ENCODE data around the gene SH3RF3. TPM values are rescaled to one million over a fixed set of nuclear protein-coding genes. Genes with fewer than 3 reads are reported as not detected.
A peak's percentile ranks its signal among the peaks of the same experiment; 100 is the strongest.

SH3RF3 gene
- total RNA-seq, 2 experiments from 2014 or later = 0.31 to 0.36 TPM

DNA sequence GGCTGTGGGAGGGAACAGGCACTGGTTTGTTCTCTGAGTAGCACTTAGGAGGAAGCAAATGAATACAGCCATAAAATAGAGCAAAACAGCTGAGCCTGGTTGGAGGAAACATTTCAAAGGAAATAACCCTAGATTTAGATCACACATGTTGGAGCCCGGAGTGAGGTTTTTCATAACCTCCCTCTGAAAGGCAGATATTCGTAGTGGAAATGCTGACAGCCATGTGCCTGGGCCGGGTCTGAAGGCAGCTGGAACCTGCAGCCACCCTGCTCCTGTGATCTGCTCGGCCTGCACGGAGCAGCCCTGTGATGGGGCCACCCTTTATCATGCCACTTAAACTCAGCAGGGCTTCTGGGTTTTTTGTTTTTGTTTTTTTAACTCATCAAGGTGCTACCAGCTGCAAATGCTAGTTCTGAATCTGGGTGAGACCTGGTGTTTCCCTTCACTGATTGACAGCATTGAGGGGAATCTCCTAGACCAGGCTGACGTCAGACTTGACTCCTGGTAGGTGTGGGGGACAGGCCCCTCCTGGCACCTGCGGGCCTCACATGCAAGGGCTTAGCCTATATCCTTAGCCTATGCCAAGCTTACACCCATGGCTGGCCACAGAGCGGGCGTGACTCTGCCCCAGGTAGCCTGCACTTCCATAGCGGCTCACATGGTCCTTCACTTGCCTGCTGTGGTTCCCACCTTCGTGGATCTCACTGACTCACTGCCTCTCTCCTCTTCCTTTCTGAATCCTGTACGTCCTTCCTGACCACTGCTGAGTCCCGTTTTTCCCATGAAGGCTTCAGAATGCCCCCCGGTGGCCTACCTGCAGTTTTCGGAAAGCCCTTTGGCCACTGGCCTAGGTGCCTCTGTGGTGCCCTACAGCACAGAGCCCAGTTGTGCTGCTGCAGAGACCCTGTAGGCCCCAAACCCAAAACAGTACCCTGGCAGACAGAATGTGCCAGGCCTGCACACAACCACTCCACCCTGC, 267.5 kb downstream of the SH3RF3 start:
- ATAC-seq (ENCODE audit: low read depth) (no peak), DNase-seq (no peak)
- no peaks in the 10 kb centered on the region for H3K9me3 Mint-ChIP-seq
- H3K4me3 Mint-ChIP-seq = no peak overlapping the region
- peaks cover 9% of the 10 kb centered on the region for H3K4me1 Mint-ChIP-seq
- no peaks in the 10 kb centered on the region for H3K36me3 Mint-ChIP-seq
- POLR2A ChIA-PET = no interaction called here
- no peaks in the 10 kb centered on the region for H3K27me3 Mint-ChIP-seq
- no peak overlapping the region for H3K27ac Mint-ChIP-seq

DNA sequence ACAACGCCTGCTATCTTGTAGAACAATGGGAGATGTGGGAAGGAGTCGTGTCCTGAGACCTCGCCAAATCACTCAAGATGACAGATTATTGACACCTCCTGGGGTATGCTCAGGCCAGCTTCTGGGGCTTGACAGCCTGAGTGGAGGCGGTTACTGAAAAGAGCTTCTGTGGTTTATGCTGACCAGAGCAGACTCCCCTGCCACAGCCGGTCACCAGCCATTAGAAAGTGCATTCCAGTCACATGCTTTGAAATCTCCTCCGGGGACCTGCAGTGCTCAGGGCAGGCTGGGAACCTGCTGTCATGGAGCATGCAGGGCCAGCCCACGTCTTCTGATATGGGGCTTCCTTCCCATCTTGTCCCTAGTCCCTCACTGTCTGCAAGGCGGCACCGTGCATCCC, 268.9 kb downstream of the SH3RF3 start:
- H3K9me3 Mint-ChIP-seq = no peaks in the 10 kb centered on the region

DNA sequence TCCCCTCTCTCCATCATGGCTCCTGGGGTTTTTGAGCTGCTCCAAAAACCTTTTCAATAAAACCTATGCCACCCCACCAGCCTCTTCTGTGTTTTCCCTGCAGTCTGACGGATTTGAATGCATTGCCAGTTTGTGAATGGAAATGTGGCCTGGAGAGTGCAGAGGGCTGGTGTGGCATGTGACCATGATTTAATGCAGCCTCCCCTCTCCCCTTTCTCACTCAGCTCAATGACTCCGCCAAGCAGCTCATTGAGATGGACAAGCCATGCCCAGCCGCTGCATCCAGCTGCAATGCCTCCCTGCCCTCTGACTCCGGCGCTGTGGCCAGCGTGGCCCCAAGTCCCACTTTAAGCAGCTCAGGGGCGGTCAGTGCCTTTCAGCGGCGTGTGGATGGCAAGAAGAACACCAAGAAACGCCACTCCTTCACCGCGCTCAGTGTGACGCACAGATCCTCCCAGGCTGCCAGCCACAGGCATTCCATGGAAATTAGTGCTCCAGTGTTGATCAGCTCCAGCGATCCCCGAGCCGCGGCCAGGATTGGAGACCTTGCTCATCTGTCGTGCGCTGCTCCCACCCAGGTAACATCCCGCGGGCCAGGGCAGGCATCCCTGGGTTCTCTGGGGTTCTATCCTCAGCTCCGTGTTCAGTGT, 269.5 kb downstream of the SH3RF3 start:
- H3K36me3 Mint-ChIP-seq = no peaks in the 10 kb centered on the region
- H3K4me1 Mint-ChIP-seq = peaks cover 17% of the 10 kb centered on the region
- DNase-seq (no peak), ATAC-seq (ENCODE audit: low read depth) (no peak)
- H3K27ac Mint-ChIP-seq = no peak overlapping the region
- no peaks in the 10 kb centered on the region for H3K27me3 Mint-ChIP-seq
- no peaks in the 10 kb centered on the region for H3K9me3 Mint-ChIP-seq
- POLR2A ChIA-PET = no interaction called here
- H3K4me3 Mint-ChIP-seq = no peak overlapping the region

More for the DNA sequence above, 268.9 kb downstream of the SH3RF3 start:
- Mint-ChIP-seq H3K27ac (no peak overlapping the region), H3K36me3 (no peaks in the 10 kb centered on the region), H3K4me3 (no peak overlapping the region), H3K4me1 (peaks cover 12% of the 10 kb centered on the region), H3K27me3 (no peaks in the 10 kb centered on the region)
- POLR2A ChIA-PET = no interaction called here
- ATAC-seq (ENCODE audit: low read depth) (no peak), DNase-seq (no peak)

DNA sequence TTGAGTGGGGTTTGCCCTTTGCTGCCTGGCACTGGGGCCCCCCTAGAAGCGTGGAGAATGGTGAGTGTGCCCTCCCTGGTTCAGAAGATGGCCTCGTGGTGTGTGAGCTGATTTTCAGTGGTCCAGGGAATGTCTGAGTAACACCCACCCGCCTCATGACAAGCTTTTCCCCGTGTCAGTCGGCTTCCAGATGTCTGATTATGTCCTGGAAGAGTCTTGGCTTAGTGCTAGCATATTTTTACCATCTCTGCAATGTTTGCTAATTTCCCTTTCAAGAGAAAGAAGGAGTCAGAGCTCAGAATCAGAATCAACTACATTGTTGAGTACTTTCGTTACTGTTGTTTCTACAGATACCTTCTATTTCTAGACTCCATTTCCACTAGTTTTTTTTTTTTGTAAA, 270.1 kb downstream of the SH3RF3 start:
- H3K4me3 Mint-ChIP-seq = no peak overlapping the region
- peaks cover 17% of the 10 kb centered on the region for H3K4me1 Mint-ChIP-seq
- no peaks in the 10 kb centered on the region for H3K9me3 Mint-ChIP-seq
- no peak for DNase-seq
- no peaks in the 10 kb centered on the region for H3K36me3 Mint-ChIP-seq
- ATAC-seq (ENCODE audit: low read depth) = no peak
- no peak overlapping the region for H3K27ac Mint-ChIP-seq
- no peaks in the 10 kb centered on the region for H3K27me3 Mint-ChIP-seq
- POLR2A ChIA-PET = no interaction called here

DNA sequence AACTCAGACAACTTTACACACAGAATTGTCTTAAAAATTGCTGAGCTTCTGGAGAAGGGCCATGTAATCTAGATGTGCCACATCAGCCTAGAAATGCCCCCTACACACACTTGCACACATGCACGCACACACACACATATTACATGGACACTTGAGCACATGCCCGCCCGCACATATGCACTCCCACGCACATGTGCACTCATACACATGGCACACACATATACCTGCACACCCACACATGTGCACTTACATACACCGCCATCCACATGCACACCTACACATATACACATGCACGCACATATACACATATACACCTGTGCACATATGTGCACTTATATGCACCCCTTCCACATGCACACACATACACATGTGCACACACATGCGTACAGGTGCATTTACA, 271.1 kb downstream of the SH3RF3 start:
- DNase-seq = no peak
- no peak for ATAC-seq (ENCODE audit: low read depth)
- peaks cover 17% of the 10 kb centered on the region for H3K4me1 Mint-ChIP-seq
- no peaks in the 10 kb centered on the region for H3K9me3 Mint-ChIP-seq
- POLR2A ChIA-PET = no interaction called here
- H3K36me3 Mint-ChIP-seq = no peaks in the 10 kb centered on the region
- H3K27ac Mint-ChIP-seq = no peak overlapping the region
- no peaks in the 10 kb centered on the region for H3K27me3 Mint-ChIP-seq
- H3K4me3 Mint-ChIP-seq = no peak overlapping the region

DNA sequence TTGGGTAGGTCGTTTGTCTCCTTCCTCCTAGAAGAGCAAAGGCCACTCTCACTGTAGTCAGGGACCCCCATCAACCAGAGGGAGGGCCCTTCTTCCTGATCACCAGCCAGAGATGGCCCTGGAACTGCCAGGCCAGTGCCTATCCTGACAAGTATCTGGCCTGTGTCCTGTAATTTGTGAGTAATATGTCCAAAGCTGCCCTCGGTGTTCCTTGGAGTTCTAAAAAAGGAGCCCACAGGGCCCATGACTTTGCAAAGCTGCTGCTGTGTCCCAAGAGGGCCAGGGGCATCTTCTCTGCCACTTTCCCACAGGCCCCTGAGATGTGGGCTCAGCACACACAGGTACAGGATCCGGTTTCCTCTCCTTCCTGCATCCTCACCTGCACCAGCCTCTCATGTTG, 272.4 kb downstream of the SH3RF3 start:
- H3K27ac Mint-ChIP-seq = no peak overlapping the region
- H3K4me1 Mint-ChIP-seq = peaks cover 17% of the 10 kb centered on the region
- no peak for ATAC-seq (ENCODE audit: low read depth)
- H3K9me3 Mint-ChIP-seq = no peaks in the 10 kb centered on the region
- H3K4me3 Mint-ChIP-seq = no peak overlapping the region
- DNase-seq = no peak
- H3K36me3 Mint-ChIP-seq = no peaks in the 10 kb centered on the region
- POLR2A ChIA-PET = no interaction called here
- H3K27me3 Mint-ChIP-seq = no peaks in the 10 kb centered on the region

DNA sequence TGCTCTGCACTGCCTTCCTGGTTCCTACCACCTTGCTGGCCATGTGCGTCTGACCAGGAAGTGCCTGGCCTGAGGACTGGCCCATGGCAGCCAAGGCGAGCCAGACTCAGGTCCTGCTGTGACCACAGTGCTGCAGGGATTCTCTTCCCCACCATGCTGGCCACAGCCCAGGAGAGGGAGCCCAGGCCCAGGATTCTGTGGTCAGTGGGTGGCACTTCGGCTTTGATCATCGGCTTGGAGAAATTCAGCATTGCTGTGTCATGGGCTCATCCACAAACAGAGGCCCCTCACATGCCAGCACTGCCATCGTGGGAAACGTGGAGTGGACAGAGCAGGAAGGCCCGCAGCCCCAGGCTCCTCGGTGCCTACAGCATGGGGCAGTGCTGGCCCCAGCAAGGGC, 273.2 kb downstream of the SH3RF3 start:
- Mint-ChIP-seq H3K4me1 (peaks cover 14% of the 10 kb centered on the region), H3K27ac (no peak overlapping the region), H3K9me3 (no peaks in the 10 kb centered on the region), H3K27me3 (no peaks in the 10 kb centered on the region), H3K36me3 (no peaks in the 10 kb centered on the region), H3K4me3 (no peak overlapping the region)
- ATAC-seq (ENCODE audit: low read depth) (no peak), DNase-seq (no peak)
- POLR2A ChIA-PET = no interaction called here

DNA sequence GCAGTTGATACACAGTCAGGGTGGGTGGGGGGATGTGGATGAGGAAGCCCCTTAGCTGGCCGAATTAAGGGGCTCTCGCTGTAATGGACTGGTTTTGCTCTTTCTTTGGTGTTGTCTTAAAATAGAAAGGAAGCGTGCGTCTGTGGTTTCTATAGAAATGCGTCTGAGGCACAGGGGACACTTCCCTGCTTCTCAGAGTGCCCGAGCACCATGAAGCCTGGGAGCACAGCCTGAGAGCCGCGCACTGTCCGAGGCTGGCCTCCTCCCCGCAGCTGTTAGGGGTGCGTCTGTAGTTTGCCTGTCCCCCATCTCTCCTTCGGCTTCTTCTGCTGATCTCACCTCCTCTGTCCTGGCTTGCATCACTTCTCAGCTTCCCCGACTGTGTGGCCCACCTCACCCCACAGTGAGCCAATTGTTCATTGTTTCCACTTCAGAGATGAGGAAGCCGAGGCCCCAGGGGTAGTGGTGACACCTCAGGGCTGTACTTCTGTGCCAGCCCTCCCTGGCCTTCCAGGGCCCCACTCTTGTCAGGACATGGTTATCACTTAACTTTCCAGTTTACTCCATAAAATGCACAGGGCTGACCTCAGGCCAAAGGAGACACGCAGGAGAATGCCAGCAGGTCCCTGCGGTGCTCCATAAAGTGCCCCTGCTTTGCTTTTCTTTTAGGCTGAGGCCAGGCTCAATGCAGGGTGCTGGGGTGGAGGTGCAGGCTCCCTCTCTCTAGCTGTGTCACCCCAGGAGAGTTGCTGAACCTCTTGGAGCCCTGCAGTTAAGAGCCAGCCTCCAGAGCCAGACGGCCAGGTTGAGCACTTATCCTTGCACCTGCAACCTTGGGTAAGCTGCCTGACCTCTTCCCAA, 274.2 kb downstream of the SH3RF3 start:
- peaks cover 8% of the 10 kb centered on the region for H3K4me1 Mint-ChIP-seq
- ATAC-seq (ENCODE audit: low read depth) (peak; percentile 21), DNase-seq (no peak)
- H3K36me3 Mint-ChIP-seq = no peaks in the 10 kb centered on the region
- H3K27me3 Mint-ChIP-seq = no peaks in the 10 kb centered on the region
- no peak overlapping the region for H3K27ac Mint-ChIP-seq
- H3K4me3 Mint-ChIP-seq = no peak overlapping the region
- POLR2A ChIA-PET = no interaction called here
- no peaks in the 10 kb centered on the region for H3K9me3 Mint-ChIP-seq

DNA sequence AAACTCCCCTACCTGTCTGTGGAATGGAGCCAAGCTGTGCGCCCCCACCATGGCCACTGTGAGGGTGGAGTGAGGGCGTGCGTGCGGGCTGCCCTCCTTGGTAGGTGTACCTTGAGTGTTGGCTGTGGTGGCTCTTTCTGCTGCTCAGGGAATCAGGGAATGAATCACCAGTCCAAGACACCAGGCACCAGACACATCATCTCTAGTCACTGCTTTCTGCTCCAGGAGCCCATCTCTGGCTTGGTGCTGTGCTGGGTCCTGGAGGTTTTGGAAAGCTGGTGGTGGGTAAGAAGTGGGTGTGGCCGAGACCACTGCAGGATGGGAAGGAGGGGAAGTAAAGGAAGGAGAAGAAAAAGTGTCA, 274.8 kb downstream of the SH3RF3 start:
- DNase-seq = no peak
- no peak overlapping the region for H3K27ac Mint-ChIP-seq
- no peak overlapping the region for H3K4me3 Mint-ChIP-seq
- H3K4me1 Mint-ChIP-seq = peaks cover 8% of the 10 kb centered on the region
- ATAC-seq (ENCODE audit: low read depth) = no peak
- POLR2A ChIA-PET = no interaction called here
- no peaks in the 10 kb centered on the region for H3K36me3 Mint-ChIP-seq
- H3K27me3 Mint-ChIP-seq = no peaks in the 10 kb centered on the region
- no peaks in the 10 kb centered on the region for H3K9me3 Mint-ChIP-seq

DNA sequence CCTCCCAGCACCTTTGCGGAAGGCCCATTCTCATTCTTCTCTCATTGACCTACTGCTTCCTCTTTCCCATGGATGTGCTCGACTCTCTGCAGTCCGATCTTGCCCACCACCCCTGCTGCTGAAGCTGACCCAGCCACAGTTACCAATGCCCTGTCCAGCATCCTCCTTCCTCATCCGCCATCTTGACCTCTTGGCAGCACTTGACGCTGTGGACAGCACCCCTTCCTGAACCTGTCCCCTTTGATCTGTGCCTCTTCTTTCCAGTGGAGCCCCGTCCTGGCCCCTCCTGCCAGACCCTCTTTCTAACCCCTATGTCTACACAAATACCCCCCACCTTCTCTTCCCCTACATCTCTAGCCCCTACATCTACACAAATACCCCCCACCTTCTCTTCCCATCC, 275.7 kb downstream of the SH3RF3 start:
- no peaks in the 10 kb centered on the region for H3K9me3 Mint-ChIP-seq
- no peaks in the 10 kb centered on the region for H3K36me3 Mint-ChIP-seq
- ATAC-seq (ENCODE audit: low read depth) (no peak), DNase-seq (no peak)
- H3K27me3 Mint-ChIP-seq = no peaks in the 10 kb centered on the region
- no peak overlapping the region for H3K4me3 Mint-ChIP-seq
- H3K4me1 Mint-ChIP-seq = peaks cover 8% of the 10 kb centered on the region
- POLR2A ChIA-PET = no interaction called here
- H3K27ac Mint-ChIP-seq = no peak overlapping the region

DNA sequence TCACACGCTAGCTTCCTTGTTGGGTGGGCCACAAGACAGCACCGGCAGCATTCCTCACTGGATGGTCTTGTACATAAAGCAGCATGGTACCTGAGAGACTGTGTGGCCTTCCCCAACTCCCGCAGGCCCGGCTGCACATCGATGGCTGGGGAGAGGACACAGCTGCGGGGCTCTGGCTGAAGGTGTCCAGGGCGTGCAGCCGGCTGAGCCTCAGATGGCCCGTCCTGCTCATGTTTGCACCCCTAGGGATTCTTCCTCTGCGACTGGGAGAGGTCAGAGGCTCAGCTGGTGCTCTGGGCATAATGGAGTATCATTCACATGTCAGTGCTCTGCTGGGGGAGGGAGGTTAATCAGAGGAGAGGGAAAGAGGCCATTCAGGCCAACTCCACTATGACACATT, 276.9 kb downstream of the SH3RF3 start:
- Mint-ChIP-seq H3K27me3 (no peaks in the 10 kb centered on the region), H3K4me3 (no peak overlapping the region), H3K4me1 (peaks cover 8% of the 10 kb centered on the region), H3K27ac (no peak overlapping the region), H3K36me3 (no peaks in the 10 kb centered on the region), H3K9me3 (no peaks in the 10 kb centered on the region)
- POLR2A ChIA-PET = no interaction called here
- no peak for DNase-seq
- no peak for ATAC-seq (ENCODE audit: low read depth)

DNA sequence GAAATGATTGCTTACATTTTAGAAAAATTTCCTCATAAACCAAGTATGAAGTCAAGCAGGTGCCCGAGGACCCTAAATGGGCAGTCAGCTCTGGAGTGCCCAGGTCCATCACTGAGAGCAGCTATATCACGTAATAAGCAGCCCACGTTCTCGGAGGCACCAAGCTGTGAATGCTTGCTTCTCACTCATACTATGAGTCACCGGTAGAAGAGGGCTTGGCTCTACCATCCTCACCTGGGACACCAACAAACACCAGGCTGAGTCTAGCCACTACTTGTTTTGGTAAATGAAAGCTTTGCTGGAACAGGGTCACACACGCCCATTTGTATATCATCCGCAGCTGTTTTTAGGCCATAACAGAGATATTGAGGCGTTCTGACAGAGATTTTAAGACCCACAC, 277.3 kb downstream of the SH3RF3 start:
- Mint-ChIP-seq H3K9me3 (no peaks in the 10 kb centered on the region), H3K4me1 (peaks cover 8% of the 10 kb centered on the region), H3K27me3 (no peaks in the 10 kb centered on the region), H3K36me3 (no peaks in the 10 kb centered on the region), H3K27ac (no peak overlapping the region), H3K4me3 (no peak overlapping the region)
- no peak for ATAC-seq (ENCODE audit: low read depth)
- POLR2A ChIA-PET = no interaction called here
- DNase-seq = no peak

DNA sequence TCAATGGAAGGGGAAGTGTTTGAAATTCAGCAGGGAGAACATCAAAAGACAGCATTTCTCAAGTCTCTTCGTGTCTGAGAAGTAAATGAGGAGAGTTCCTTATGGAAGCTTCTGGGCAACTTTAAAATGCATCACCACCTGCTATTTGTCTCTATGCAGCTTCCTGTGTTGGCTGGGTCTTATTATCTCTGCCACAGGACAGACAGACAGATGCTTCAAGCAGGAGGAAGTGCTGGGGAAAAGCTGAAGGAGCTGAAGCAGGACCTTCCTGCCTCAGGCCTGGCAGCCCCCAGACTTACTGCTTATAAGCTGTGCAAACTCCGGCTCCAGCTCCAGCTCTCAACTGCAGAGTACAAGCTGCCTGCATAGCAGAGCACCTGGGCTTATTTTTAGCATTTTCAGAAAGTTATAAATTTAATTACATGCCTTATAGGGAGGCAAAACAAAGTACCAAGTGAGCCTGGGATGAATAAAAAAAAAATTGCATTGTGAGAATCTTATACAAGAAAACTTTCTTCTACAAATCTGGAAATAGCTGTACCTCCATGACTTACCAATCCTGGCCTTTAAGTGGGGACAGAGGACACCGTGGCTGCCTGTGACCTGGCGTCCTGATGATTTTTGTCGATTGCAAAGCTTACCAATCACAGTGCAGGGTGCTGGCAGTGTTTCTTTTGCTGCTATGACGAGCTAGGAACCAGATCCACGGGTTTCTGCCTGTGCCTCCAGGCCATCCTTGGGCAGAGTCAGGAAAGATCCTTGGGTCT, 278.5 kb downstream of the SH3RF3 start:
- Mint-ChIP-seq H3K4me1 (peaks cover 8% of the 10 kb centered on the region), H3K36me3 (no peaks in the 10 kb centered on the region), H3K27me3 (no peaks in the 10 kb centered on the region), H3K4me3 (no peak overlapping the region), H3K27ac (no peak overlapping the region), H3K9me3 (no peaks in the 10 kb centered on the region)
- POLR2A ChIA-PET = no interaction called here
- no peak for DNase-seq
- ATAC-seq (ENCODE audit: low read depth) = no peak
